A549 (cell line): ENCODE results near the gene JARID2.

Experiments used
- HMGXB4 ChIP-seq: fragments of 250-450 bp; sonication (Bioruptor Pico); IDR thresholded peaks from 2 replicates; pipeline ENCODE4 v1.5.0; 2021; ENCODE audit warnings: mild to moderate bottlenecking, moderate library complexity, borderline replicate concordance
- POLR2A ChIP-seq: IDR thresholded peaks from 2 replicates; pipeline ENCODE4 v1.6.1; 2012; ENCODE audit warnings: mild to moderate bottlenecking, low read length
- RFX5 ChIP-seq: fragments of 450-650 bp; IDR thresholded peaks from 2 replicates; pipeline ENCODE4 v1.7.1; 2014; ENCODE audit warnings: antibody characterized with exemption, mild to moderate bottlenecking, moderate library complexity
- TF ChIP-seq, protein P1 (sequence below): fragments of >200 bp; sonication (Bioruptor Twin); formaldehyde crosslinking; IDR thresholded peaks from 3 replicates; pipeline ENCODE4 v1.5.1; 2016

- TF ChIP-seq POLR2A (no peak), HMGXB4 (CRISPR knock-in tag) (no peak), RFX5 (no peak)
- TF ChIP-seq, protein P1, sequence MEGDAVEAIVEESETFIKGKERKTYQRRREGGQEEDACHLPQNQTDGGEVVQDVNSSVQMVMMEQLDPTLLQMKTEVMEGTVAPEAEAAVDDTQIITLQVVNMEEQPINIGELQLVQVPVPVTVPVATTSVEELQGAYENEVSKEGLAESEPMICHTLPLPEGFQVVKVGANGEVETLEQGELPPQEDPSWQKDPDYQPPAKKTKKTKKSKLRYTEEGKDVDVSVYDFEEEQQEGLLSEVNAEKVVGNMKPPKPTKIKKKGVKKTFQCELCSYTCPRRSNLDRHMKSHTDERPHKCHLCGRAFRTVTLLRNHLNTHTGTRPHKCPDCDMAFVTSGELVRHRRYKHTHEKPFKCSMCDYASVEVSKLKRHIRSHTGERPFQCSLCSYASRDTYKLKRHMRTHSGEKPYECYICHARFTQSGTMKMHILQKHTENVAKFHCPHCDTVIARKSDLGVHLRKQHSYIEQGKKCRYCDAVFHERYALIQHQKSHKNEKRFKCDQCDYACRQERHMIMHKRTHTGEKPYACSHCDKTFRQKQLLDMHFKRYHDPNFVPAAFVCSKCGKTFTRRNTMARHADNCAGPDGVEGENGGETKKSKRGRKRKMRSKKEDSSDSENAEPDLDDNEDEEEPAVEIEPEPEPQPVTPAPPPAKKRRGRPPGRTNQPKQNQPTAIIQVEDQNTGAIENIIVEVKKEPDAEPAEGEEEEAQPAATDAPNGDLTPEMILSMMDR, result no peak
Observed at GRCh38 chr6:15522026-15522425, 276.2 kb downstream of the JARID2 start.
